CD1c-positive myeloid dendritic cell (primary cell): ENCODE measurements around the gene DOCK9.

Experiments used
- DNase-seq: peaks from one replicate; pipeline ENCODE4 v3.0.0-alpha.2; 2016; ENCODE audit errors: extremely low spot score

DOCK9 gene

GRCh38 chr13:98798849-98799645 lies 178.8 kb downstream of the DOCK9 start:
- DNase-seq = no peak

DNA sequence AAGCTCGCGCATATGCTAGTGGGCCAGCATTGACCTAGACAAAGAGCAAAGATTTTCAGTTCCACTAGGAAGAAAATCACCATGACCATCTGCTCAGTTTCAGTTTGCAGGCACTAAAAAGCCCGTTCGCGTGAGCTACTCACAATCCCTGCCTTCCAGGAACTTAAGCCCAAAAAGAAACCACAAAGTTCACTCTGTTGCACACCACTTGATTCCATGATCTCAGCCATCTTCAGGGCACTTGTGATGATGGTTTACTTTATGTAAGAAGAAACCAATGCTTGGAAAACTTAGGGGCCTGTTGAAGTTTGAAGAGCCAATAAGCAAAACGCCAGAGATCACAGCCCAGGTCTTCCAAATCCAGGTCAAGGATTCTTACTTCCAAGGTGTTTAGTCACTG lies 180.4 kb downstream of the DOCK9 start:
- no peak for DNase-seq

- DNase-seq = no peak
Measured at GRCh38 chr13:98796798-98797197, 181.1 kb downstream of the DOCK9 start.

DNA sequence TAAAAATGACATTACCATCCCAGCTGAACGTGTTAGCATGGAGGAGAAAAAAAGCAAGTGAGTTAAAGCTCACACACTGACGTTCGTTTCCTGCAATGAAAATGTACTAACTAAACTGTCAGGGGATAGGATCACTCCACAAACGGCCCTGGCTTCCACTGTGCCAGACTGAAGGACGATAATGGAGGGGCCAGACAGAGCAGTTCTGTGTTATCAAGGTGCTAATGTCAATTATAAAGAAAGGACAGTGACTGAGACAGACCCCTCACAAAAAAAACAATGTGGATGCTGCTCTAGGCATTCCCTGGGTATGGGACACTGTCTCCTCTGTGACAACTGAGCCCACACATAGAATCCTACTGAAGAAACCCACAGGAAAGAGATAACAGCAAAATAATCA lies 181.7 kb downstream of the DOCK9 start:
- DNase-seq = no peak

DNA sequence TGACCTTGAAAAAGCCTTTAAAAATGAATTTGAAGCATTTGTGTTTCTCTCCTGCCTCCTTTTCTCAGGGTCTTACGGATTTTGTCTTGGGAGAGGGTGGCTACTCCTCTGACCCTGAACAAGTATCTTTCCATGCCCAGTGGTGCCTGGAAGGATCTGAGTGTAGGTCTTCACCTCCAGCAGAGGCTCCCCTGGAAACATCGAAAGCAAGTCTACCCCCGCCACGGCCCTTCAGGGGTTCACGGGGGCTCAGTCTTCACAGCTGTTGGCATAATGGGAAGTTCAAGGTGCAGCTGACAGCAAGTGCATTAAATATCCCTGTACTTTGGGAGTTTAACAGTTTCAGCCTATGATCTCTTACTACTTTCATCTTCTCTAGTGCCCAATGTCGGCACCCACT lies 182.6 kb downstream of the DOCK9 start:
- DNase-seq = no peak

GRCh38 chr13:98794498-98794897 lies 183.4 kb downstream of the DOCK9 start:
- no peak for DNase-seq

DNA sequence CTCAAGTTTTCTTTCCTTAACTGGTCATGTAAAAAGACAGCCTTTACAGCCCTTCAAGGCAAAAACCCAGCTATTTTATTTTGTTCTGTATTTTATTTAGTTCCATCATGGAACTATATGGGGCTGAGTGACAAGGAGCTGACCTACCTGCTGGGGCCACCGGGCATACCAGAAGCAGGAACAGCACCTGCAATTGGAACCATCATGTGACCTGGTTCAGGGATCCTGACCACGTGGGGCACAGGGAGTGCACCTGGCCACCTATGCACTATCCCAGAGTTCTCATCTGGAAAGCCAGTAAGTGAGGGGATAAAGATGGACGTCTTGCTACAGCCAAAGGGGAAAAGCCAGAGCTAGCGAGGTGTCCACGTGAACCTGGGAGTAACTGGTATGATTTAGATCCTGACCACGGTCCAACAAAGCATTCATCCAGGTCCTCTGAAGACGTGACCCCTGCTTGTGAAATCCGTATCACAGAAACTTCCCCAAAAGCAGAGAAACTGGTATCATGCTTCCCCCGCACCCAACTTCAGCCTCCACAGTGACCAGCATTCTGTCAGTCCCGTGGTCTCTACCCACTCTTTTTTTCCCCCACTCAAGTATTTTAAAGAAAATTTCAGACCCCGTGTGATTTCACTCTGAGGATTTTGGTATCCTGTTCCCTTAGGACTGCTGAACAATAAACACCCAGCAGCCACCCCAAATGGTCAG lies 184.9 kb downstream of the DOCK9 start:
- DNase-seq = peak; percentile 7

- DNase-seq = no peak
Measured at GRCh38 chr13:98792321-98792720, 185.5 kb downstream of the DOCK9 start.

- DNase-seq = no peak
Measured at GRCh38 chr13:98791611-98792010, 186.3 kb downstream of the DOCK9 start.

DNA sequence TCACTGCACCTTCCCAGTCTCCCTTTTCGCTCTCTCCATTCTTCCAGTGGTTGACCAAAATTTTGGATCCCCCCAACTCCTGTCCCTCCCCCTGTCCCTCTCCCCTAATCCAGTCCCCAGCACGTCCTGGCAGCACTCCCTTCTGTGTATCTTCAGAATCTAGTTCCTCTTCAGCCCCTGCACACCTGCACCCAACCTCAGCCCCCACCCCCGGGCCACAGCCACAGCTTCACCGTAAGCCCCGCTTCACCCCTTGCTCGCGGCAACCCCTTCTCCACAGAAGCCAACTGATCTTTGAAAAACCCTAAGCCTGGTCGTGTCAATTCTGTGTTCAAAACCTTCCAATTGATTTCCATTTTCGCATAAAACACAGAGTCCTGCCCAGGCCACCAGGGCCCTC lies 189.9 kb downstream of the DOCK9 start:
- no peak for DNase-seq

- DNase-seq = no peak
Measured at GRCh38 chr13:98787173-98787572, 190.7 kb downstream of the DOCK9 start.

- no peak for DNase-seq
Measured at GRCh38 chr13:98786023-98786422, 191.8 kb downstream of the DOCK9 start.

GRCh38 chr13:98785405-98785804 lies 192.5 kb downstream of the DOCK9 start:
- no peak for DNase-seq

DNA sequence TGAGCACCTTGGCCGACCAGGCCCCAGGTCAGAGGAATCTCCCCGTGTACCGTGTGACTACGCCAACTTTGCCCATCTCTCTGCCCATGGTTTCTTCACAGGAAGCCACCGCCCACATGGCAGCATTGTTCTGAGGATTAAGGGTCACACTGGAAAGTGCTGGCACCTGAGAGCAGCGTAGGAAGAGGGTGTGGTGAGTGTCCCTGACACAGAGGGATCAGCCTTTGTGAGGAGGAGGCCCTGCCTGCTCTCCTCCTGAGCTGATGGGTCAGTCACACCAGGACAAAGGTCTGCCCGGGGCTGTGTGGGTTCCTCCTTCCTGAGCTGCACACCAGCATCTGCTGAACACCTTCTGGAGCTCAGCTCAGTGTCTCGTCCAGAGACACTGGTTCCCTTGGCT lies 193.2 kb downstream of the DOCK9 start:
- no peak for DNase-seq

DNA sequence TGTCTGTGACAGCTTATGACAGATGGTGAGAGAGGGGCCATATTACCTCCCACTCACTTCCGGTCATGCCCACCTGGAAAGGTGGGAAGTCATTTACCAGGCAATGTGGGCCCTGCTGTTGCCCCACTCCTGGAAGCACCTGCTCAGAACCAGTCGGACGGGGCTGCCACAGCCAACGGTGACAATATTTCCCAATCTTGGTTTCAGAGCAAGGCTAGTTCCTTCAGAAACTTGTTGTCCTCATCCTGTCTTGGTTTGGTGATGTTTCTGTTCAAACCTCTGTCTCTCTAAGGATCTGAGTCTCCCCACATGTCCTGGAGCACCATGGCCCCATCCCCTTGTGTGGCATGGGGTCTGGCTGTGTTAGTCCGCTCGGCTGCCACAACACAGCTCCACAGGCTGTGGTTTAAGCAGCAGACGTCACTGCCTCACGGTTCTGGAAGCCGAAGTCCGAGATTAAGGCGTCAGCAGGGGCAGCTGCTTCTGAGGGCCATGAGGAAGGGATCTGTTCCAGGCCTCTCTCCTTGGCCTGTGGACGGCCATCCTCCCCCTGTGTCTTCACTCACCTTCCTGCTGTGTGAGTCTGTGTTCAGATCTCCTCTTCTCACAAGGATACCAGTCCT lies 193.9 kb downstream of the DOCK9 start:
- DNase-seq = no peak

- peak; percentile 7 for DNase-seq
Measured at GRCh38 chr13:98782654-98783053, 195.2 kb downstream of the DOCK9 start.

DNA sequence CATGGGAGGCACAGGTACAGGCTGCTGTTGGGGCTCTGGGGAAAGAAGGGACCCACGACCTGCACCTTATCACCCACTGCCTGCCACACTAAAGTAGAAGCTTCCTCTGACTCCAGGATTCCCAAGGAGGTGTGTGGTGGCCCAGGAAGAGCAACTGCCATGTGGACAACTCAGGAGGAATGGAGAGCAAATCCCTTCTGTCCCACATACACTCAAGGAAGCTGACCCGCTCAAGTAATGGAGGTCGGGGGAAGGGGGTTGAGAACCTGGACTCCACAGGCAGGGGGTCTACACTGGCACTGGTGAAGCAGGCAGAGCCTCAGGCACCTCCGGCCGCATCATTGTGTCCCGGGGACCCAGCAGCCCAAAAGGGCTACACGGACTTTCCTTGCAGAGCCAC lies 196.0 kb downstream of the DOCK9 start:
- no peak for DNase-seq

DNA sequence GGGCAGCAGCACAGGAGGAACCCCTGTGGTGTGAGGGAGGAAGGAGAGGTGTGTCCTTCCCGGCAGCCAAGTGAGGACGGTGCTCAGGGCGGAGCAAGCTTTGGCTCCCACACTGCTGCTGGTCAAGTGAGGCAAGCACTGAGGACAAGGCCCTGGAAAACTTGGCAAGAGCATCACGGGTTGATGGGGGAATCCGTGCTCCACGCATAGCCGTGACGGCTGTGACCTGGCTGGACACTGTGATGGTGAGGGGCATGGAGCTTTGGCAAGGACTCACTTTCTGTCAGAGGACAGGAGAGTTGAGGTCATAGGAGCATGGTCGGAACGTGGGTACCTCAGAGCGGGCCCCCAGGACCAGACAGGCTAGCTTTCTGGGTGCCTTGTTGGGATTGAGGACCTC lies 196.4 kb downstream of the DOCK9 start:
- DNase-seq = no peak

GRCh38 chr13:98781045-98781444 lies 196.8 kb downstream of the DOCK9 start:
- no peak for DNase-seq

DNA sequence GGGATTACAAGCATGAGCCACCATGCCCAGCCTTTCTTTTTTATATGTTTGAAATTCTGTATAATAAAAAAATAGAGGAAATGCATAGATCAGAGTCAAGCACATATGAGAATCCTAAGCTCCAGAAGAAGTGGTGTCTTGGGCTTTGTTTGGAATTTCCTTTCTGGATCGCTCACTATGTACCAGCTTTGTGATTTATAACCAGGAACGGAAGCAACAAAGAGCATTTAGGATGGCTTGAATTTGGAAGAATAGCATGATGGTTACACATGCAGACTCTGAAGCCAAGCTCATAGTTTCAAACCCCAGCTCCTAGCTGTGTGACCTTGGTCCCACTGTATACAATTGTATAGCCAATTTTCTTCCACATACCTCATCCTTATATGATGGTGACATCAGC lies 197.4 kb downstream of the DOCK9 start:
- no peak for DNase-seq

DNA sequence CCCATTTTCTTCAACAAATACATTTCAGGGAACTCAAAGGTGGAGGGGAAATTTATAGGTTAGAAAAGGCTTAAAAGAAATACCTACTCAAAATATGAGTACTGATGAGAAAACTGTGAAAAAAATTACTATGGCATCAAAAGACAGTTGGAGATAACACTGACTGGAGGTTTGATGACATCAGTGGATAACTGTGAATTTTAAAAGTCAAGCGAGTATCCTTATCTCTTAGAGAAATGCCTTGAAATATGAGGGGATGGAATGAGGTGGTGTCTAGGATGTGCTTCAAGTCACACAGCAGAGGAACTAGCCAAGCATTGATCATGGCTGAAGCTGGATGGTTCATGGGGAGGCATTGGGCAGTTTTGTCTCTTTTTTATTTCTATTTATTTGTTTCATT lies 198.2 kb downstream of the DOCK9 start:
- DNase-seq = no peak

- DNase-seq = no peak
Measured at GRCh38 chr13:98778749-98779148, 199.1 kb downstream of the DOCK9 start.

DNA sequence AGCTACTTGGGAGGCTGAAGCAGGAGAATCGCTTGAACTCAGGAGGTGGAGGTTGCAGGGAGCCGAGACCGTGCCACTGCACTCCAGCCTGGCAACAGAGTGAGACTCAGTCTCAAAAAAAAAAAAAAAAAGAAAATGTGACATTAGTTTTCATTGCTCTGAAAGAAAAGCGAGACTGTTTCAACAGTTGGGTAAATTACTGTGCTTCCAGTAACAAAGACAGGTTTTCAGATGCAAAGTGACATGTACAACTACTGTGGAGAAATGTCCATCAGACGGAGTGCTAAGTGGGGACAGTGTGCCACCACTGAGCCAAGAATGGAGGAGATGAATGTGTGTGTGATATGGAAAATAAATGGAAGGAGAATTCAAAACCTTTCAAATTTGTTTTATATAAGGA lies 201.2 kb downstream of the DOCK9 start:
- no peak for DNase-seq
